ENCODE measurements around the gene NUB1.

The NUB1 gene

GRCh38 chr7:151376218-151376902 lies 34.7 kb downstream of the NUB1 start:
- Histone ChIP-seq H3K4me3 (ENCODE audit: low read length in 2 of 2) (no peak overlapping the region), H3K4me1 (ENCODE audit: control insufficient read depth, insufficient read depth, low read length) (peaks cover 6% of the 10 kb centered on the region), H3K27me3 (ENCODE audit: control insufficient read depth in 1 of 2, insufficient read depth in 2 of 2, low read length in 2 of 2) (peaks cover 0 to 3% of the 10 kb centered on the region in 2 donors), H3K9me3 (ENCODE audit: control insufficient read depth in 2 of 2, low read length in 2 of 2) (no peaks in the 10 kb centered on the region), H3K36me3 (ENCODE audit: control insufficient read depth in 2 of 2, insufficient read depth in 2 of 2, low read length in 2 of 2) (peaks cover 30 to 46% of the 10 kb centered on the region in 2 donors), H3K27ac (ENCODE audit: low read length) (no peak overlapping the region), H3K9ac (ENCODE audit: low read length in 2 of 2) (no peak overlapping the region)

DNA sequence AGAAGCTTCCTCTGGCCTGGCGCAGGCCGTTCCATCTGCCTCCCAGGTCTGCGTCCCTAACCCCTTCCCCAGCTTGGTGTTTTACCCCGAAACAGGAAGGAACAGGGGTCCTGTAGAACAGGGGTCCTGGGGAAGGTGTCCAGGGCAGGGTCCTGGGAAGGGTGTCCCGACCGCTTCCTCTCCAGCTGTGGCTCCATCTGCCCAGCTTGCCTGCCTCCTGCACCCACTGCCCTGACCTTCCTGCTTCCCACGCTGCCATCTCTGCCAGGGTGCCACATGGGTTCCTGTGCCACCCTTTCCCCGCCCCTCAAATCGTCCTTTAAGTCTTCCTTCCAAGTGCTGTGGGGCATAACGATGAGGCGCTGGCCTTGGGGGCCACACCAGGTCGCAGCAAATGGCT lies 35.8 kb downstream of the NUB1 start:
- H3K9ac ChIP-seq (ENCODE audit: low read length in 2 of 2), result no peak overlapping the region
- H3K36me3 ChIP-seq (ENCODE audit: control insufficient read depth in 2 of 2, insufficient read depth in 2 of 2, low read length in 2 of 2), result peaks cover 28 to 46% of the 10 kb centered on the region in 2 donors

DNA sequence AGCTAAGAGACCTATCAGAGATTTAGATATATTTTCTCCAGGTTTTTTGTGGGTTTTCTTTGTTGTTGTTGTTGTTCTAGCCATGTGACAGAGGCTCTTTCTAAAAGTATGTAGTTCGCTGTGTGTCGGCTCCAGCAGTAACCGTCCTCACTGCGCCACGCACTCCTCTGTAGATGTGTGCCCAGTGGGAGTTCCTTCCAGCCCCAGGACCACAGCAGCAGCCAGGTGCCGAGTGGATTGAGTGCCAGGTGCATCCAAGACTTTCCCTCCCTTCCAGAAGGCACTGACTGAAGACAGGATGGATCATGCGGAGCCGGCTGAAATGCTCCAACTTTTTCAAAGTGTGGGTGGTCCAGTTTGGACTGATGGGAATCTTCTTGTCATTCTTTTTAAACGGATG lies 36.4 kb downstream of the NUB1 start:
- Histone ChIP-seq H3K4me1 (ENCODE audit: control insufficient read depth, insufficient read depth, low read length) (peaks cover 15% of the 10 kb centered on the region), H3K9ac (ENCODE audit: low read length in 2 of 2) (no peak overlapping the region), H3K4me3 (ENCODE audit: low read length in 2 of 2) (no peak overlapping the region), H3K27me3 (ENCODE audit: control insufficient read depth in 1 of 2, insufficient read depth in 2 of 2, low read length in 2 of 2) (peaks cover 10 to 18% of the 10 kb centered on the region in 2 donors), H3K9me3 (ENCODE audit: control insufficient read depth in 2 of 2, low read length in 2 of 2) (no peaks in the 10 kb centered on the region), H3K27ac (ENCODE audit: low read length) (no peak overlapping the region), H3K36me3 (ENCODE audit: control insufficient read depth in 2 of 2, insufficient read depth in 2 of 2, low read length in 2 of 2) (peaks cover 26 to 43% of the 10 kb centered on the region in 2 donors)

More for the DNA sequence above, 35.8 kb downstream of the NUB1 start:
- H3K9me3 ChIP-seq (ENCODE audit: control insufficient read depth in 2 of 2, low read length in 2 of 2), result no peaks in the 10 kb centered on the region
- H3K4me3 ChIP-seq (ENCODE audit: low read length in 2 of 2), result no peak overlapping the region
- no peak overlapping the region for H3K27ac ChIP-seq (ENCODE audit: low read length)
- H3K27me3 ChIP-seq (ENCODE audit: control insufficient read depth in 1 of 2, insufficient read depth in 2 of 2, low read length in 2 of 2), result peaks cover 6 to 13% of the 10 kb centered on the region in 2 donors
- H3K4me1 ChIP-seq (ENCODE audit: control insufficient read depth, insufficient read depth, low read length), result peaks cover 15% of the 10 kb centered on the region

- peaks cover 15% of the 10 kb centered on the region for H3K4me1 ChIP-seq (ENCODE audit: control insufficient read depth, insufficient read depth, low read length)
- H3K27me3 ChIP-seq (ENCODE audit: control insufficient read depth in 1 of 2, insufficient read depth in 2 of 2, low read length in 2 of 2), result peaks cover 12 to 18% of the 10 kb centered on the region in 2 donors
- peaks cover 26 to 40% of the 10 kb centered on the region in 2 donors for H3K36me3 ChIP-seq (ENCODE audit: control insufficient read depth in 2 of 2, insufficient read depth in 2 of 2, low read length in 2 of 2)
- no peaks in the 10 kb centered on the region for H3K9me3 ChIP-seq (ENCODE audit: control insufficient read depth in 2 of 2, low read length in 2 of 2)
- H3K9ac ChIP-seq (ENCODE audit: low read length in 2 of 2), result no peak overlapping the region
- no peak overlapping the region for H3K4me3 ChIP-seq (ENCODE audit: low read length in 2 of 2)
- H3K27ac ChIP-seq (ENCODE audit: low read length), result no peak overlapping the region
Measured at GRCh38 chr7:151378496-151379192, 37.0 kb downstream of the NUB1 start.

- H3K4me1 ChIP-seq (ENCODE audit: control insufficient read depth, insufficient read depth, low read length), result peaks cover 15% of the 10 kb centered on the region
- H3K4me3 ChIP-seq (ENCODE audit: low read length in 2 of 2), result no peak overlapping the region
- H3K36me3 ChIP-seq (ENCODE audit: control insufficient read depth in 2 of 2, insufficient read depth in 2 of 2, low read length in 2 of 2), result peaks cover 23 to 35% of the 10 kb centered on the region in 2 donors
- H3K27ac ChIP-seq (ENCODE audit: low read length), result no peak overlapping the region
- no peaks in the 10 kb centered on the region for H3K9me3 ChIP-seq (ENCODE audit: control insufficient read depth in 2 of 2, low read length in 2 of 2)
- H3K9ac ChIP-seq (ENCODE audit: low read length in 2 of 2), result no peak overlapping the region
- peaks cover 17 to 18% of the 10 kb centered on the region in 2 donors for H3K27me3 ChIP-seq (ENCODE audit: control insufficient read depth in 1 of 2, insufficient read depth in 2 of 2, low read length in 2 of 2)
Measured at GRCh38 chr7:151379193-151379520, 37.5 kb downstream of the NUB1 start.

DNA sequence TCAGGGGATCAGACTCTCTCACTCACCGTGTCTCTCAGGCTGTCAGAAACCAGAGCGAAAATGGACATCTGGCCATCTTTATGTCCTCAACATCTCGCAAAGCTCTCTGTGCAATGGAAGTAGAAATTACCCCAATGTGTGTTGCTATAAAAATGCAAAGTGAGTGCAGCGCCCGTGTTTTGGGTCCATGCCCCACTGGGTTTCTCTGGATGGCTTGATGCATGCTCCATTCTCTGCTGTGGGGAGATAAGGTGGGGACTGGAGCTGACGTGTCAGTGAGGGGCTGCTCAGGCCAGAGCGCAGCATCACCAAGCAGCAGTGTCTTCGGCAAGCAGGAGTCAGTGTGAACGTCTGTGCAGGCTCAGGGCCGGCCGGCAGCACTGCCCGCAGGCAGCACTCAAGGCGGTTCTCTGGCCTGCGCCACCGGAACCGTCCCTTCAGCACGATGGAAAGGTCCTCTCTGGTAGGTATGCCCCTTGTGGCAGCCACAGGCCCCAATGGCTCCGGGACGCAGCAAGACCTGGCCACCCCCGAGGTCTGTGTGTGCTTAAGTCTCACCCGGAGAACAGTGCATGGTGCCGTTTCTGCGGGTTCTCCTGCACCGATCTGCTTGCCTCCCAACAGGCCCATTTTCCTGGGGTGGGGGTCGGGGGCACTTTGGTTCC lies 38.1 kb downstream of the NUB1 start:
- Histone ChIP-seq H3K36me3 (ENCODE audit: control insufficient read depth in 2 of 2, insufficient read depth in 2 of 2, low read length in 2 of 2) (peaks cover 18 to 30% of the 10 kb centered on the region in 2 donors), H3K9me3 (ENCODE audit: control insufficient read depth in 2 of 2, low read length in 2 of 2) (no peaks in the 10 kb centered on the region), H3K27me3 (ENCODE audit: control insufficient read depth in 1 of 2, insufficient read depth in 2 of 2, low read length in 2 of 2) (peaks cover 19 to 21% of the 10 kb centered on the region in 2 donors), H3K27ac (ENCODE audit: low read length) (no peak overlapping the region), H3K4me1 (ENCODE audit: control insufficient read depth, insufficient read depth, low read length) (peaks cover 15% of the 10 kb centered on the region), H3K9ac (ENCODE audit: low read length in 2 of 2) (no peak overlapping the region), H3K4me3 (ENCODE audit: low read length in 2 of 2) (no peak overlapping the region)

DNA sequence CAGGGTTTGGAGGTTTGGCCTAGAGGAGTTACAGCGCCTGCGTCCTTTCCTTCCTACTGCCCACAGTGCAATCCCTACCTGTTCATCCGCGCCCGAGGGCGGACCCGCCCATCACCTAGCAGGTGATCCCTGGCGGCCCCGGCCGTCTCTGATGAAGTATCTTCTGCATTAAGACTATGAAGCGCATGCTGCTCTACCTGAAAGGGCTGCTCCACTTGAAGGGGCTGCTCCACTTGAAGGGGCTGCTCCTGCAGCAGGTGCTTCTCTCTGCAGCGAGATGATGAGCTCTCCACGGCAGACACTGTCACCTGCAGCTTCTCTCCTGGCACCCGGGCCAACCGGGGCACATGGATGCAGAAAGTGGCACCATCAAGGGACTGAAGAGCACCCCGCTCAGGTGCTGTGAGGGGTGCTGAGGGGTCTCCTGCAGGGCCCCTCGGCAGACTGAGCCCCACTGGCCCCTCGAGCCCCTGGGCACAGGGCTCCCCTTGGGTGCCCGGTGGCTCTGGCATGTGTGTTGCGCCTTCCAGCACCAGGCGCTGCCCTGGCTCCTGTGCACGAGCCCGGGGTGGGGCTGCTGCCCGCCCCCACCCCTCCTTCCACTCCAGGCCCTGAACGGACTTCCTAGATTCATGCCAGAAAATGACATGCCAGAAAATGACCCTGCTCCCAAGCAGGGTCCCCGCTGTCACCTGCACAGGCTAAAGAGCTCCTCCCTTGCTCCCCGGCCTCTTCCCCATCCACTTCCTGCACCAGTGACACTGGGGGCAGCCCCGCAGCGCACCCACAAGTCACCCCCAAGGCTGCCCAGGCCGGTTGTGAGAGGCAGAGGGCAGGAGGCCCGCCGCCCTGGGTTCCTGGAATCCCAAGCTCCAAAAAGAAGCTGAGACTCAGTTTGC lies 38.8 kb downstream of the NUB1 start:
- no peak overlapping the region for H3K9ac ChIP-seq (ENCODE audit: low read length in 2 of 2)
- H3K4me3 ChIP-seq (ENCODE audit: low read length in 2 of 2), result no peak overlapping the region
- H3K27me3 ChIP-seq (ENCODE audit: control insufficient read depth in 1 of 2, insufficient read depth in 2 of 2, low read length in 2 of 2), result peaks cover 20 to 25% of the 10 kb centered on the region in 2 donors
- no peak overlapping the region for H3K27ac ChIP-seq (ENCODE audit: low read length)
- H3K9me3 ChIP-seq (ENCODE audit: control insufficient read depth in 2 of 2, low read length in 2 of 2), result no peaks in the 10 kb centered on the region
- H3K4me1 ChIP-seq (ENCODE audit: control insufficient read depth, insufficient read depth, low read length), result peaks cover 15% of the 10 kb centered on the region
- peaks cover 17 to 27% of the 10 kb centered on the region in 2 donors for H3K36me3 ChIP-seq (ENCODE audit: control insufficient read depth in 2 of 2, insufficient read depth in 2 of 2, low read length in 2 of 2)

DNA sequence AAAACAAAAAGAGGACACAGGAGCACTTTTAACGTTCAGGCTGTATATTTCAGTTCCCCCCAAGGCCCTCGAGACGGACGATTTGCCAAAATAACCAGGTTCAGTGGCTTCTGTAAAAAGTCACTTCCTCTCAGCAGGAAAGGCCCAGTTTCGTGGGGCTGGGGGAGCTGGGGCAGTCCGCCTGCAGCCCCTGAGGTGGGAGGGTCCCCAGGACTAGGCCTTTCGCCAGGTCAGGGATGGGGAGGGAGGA lies 39.4 kb downstream of the NUB1 start:
- peak overlapping the region in 1 of 2 donors; percentile 55 for H3K4me3 ChIP-seq (ENCODE audit: low read length in 2 of 2)
- no peak overlapping the region for H3K27ac ChIP-seq (ENCODE audit: low read length)
- peaks cover 14 to 21% of the 10 kb centered on the region in 2 donors for H3K36me3 ChIP-seq (ENCODE audit: control insufficient read depth in 2 of 2, insufficient read depth in 2 of 2, low read length in 2 of 2)
- no peak overlapping the region for H3K9ac ChIP-seq (ENCODE audit: low read length in 2 of 2)
- H3K4me1 ChIP-seq (ENCODE audit: control insufficient read depth, insufficient read depth, low read length), result peaks cover 15% of the 10 kb centered on the region
- peaks cover 20 to 25% of the 10 kb centered on the region in 2 donors for H3K27me3 ChIP-seq (ENCODE audit: control insufficient read depth in 1 of 2, insufficient read depth in 2 of 2, low read length in 2 of 2)
- H3K9me3 ChIP-seq (ENCODE audit: control insufficient read depth in 2 of 2, low read length in 2 of 2), result no peaks in the 10 kb centered on the region

GRCh38 chr7:151381348-151382078 lies 39.9 kb downstream of the NUB1 start:
- H3K36me3 ChIP-seq (ENCODE audit: control insufficient read depth in 2 of 2, insufficient read depth in 2 of 2, low read length in 2 of 2), result peaks cover 9 to 16% of the 10 kb centered on the region in 2 donors
- peaks cover 20 to 25% of the 10 kb centered on the region in 2 donors for H3K27me3 ChIP-seq (ENCODE audit: control insufficient read depth in 1 of 2, insufficient read depth in 2 of 2, low read length in 2 of 2)
- H3K4me1 ChIP-seq (ENCODE audit: control insufficient read depth, insufficient read depth, low read length), result peaks cover 15% of the 10 kb centered on the region
- H3K4me3 ChIP-seq (ENCODE audit: low read length in 2 of 2), result peak overlapping the region; percentile 31 to 55
- H3K9ac ChIP-seq (ENCODE audit: low read length in 2 of 2), result no peak overlapping the region
- H3K9me3 ChIP-seq (ENCODE audit: control insufficient read depth in 2 of 2, low read length in 2 of 2), result no peaks in the 10 kb centered on the region
- H3K27ac ChIP-seq (ENCODE audit: low read length), result no peak overlapping the region

Measured in stomach smooth muscle (tissue), 2 donors.